Esophagus (tissue), 2 donors: ENCODE results near the gene MRAP2. TPM values are rescaled to one million over a fixed set of nuclear protein-coding genes. Genes with fewer than 3 reads are reported as not detected.

Source experiments
- H3K27ac ChIP-seq, 2 donors: one replicate each; pipeline ENCODE4 v1.5.1; 2013; ENCODE audit warnings: low read depth in 2 of 2, mild to moderate bottlenecking in 2 of 2, inconsistent platforms in 1 of 2, low read length in 1 of 2, moderate library complexity in 1 of 2
- H3K27me3 ChIP-seq, 2 donors: one replicate each; pipeline ENCODE4 v1.6.1; 2013; ENCODE audit warnings: low read length in 2 of 2, control low read depth in 1 of 2, mild to moderate bottlenecking in 1 of 2; ENCODE audit not compliant: insufficient read depth in 2 of 2, control insufficient read depth in 1 of 2
- H3K36me3 ChIP-seq, 2 donors: one replicate each; pipeline ENCODE4 v1.6.1; 2013; ENCODE audit warnings: low read length in 1 of 2; ENCODE audit not compliant: control insufficient read depth in 2 of 2, insufficient read depth in 2 of 2
- H3K4me1 ChIP-seq, 2 donors: one replicate each; pipeline ENCODE4 v1.6.1; 2013; ENCODE audit warnings: low read length in 1 of 2; ENCODE audit not compliant: control insufficient read depth in 2 of 2, insufficient read depth in 2 of 2
- H3K4me3 ChIP-seq, 2 donors: one replicate each; pipeline ENCODE4 v1.5.1; 2013; ENCODE audit warnings: low read length in 2 of 2, mild to moderate bottlenecking in 2 of 2, low read depth in 1 of 2, moderate library complexity in 1 of 2
- H3K9me3 ChIP-seq, 2 donors: one replicate each; pipeline ENCODE4 v1.6.1; 2013; ENCODE audit warnings: mild to moderate bottlenecking in 2 of 2, low read depth in 1 of 2, low read length in 1 of 2, moderate library complexity in 1 of 2; ENCODE audit not compliant: control insufficient read depth in 2 of 2, insufficient read depth in 1 of 2
- WGBS, 2 donors: extraction: QIAGEN DNeasy Blood & Tissue Kit; methylation state at CpG; one replicate each; pipeline ENCODE4 v1.1.7; 2013; 5-methylcytosine and 5-hydroxymethylcytosine counted together
- polyA plus RNA-seq, 2 donors: library from polyadenylated mRNA; stranded (reverse); fragments of 200-250 nt; gene quantifications; one replicate each; pipeline ENCODE4 v1.2.3, GENCODE V29; 2013
- donor health status: healthy with polysubstance abuse.
- donor health status: Bipolar disorder and iron deficiency.

Gene MRAP2
- polyA plus RNA-seq, 2 donors = 0.47 to 0.79 TPM

DNA sequence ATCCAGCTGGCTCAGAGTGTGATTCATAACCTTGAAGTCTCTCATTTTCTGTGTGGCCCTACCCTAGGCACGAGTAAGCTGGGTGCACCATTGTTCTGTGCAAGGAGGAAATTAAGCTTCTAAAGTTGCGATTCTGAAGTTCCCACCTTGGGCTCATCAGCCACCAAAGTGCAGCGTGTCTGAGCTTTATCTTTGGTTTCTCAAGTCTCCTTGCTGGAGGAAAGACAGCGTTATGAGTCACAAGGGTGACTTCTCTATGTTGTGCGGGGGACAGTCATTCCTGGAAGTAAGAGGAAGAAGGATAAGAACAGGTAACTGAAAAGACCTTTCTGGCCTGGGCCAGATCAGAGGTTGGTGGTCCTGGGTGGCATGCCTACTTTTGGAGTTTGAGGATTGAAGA lies 16.8 kb downstream of the MRAP2 start:
- H3K27me3 ChIP-seq = no peaks in the 10 kb centered on the region
- WGBS, 2 donors = 83 to 87% methylated on average over 5 of the region's 5 CpGs

DNA sequence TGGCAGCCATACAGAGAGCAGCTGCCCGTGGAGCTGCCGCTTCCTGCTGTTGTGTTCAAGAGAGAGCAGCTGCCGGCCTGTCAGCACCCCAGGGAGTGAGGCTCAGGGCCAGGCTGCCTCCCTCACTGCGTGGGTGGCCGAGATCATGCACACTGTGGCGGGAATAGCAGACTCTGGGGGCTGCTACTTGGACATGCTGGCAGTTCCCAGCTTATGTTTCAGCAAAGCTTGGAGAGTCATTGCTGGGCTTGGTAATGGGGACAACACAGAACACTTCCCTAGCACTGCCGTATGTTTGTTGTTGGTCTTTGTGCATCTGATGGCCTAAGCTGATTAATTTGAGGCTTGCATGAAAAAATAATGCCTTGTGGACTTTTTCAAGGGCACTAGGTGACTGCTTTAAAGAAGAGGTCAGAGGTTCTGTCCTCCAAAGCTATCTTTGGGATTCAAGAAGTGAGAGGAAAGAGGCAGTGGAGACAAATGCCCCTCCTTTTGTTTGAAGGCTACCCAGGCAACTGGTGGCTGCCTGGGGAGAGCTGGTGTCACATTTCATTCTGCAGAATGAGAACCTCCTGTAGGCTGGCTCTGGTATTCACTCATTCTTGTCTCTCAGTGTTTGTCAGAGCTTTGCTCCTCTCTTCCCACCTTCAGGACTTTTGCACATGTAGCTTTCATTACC lies 18.8 kb downstream of the MRAP2 start:
- 13 to 22% methylated on average over 7 of the region's 7 CpGs for WGBS, 2 donors
- Histone ChIP-seq H3K4me3 (no peak overlapping the region), H3K4me1 (no peaks in the 10 kb centered on the region), H3K27ac (no peak overlapping the region), H3K9me3 (no peaks in the 10 kb centered on the region), H3K36me3 (no peaks in the 10 kb centered on the region), H3K27me3 (no peaks in the 10 kb centered on the region)

More for the DNA sequence above, 16.8 kb downstream of the MRAP2 start:
- H3K9me3 ChIP-seq = no peaks in the 10 kb centered on the region
- no peak overlapping the region for H3K4me3 ChIP-seq
- no peaks in the 10 kb centered on the region for H3K4me1 ChIP-seq
- H3K36me3 ChIP-seq = no peaks in the 10 kb centered on the region
- H3K27ac ChIP-seq = no peak overlapping the region

DNA sequence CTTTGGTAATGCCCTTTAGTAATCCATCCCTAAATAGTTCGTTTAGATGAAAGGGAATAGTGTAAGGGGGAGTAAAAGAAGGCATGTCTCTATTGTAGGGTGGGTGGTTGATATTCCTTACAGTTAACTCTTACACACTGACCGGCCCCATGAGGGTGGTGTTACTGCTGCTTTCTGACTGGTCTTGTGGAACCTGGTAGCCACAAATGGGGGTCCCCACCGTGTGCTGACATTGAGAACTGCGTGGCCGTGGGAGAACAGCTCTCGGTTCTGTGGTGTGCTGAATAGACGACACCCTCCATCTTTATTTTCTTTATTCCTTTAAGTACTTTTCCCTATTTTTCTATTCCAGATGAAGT lies 19.3 kb downstream of the MRAP2 start:
- H3K4me3 ChIP-seq = no peak overlapping the region
- H3K9me3 ChIP-seq = no peaks in the 10 kb centered on the region
- H3K27ac ChIP-seq = no peak overlapping the region
- no peaks in the 10 kb centered on the region for H3K36me3 ChIP-seq
- H3K27me3 ChIP-seq = no peaks in the 10 kb centered on the region
- H3K4me1 ChIP-seq = no peaks in the 10 kb centered on the region
- WGBS, 2 donors = 75 to 83% methylated on average over 7 of the region's 7 CpGs

DNA sequence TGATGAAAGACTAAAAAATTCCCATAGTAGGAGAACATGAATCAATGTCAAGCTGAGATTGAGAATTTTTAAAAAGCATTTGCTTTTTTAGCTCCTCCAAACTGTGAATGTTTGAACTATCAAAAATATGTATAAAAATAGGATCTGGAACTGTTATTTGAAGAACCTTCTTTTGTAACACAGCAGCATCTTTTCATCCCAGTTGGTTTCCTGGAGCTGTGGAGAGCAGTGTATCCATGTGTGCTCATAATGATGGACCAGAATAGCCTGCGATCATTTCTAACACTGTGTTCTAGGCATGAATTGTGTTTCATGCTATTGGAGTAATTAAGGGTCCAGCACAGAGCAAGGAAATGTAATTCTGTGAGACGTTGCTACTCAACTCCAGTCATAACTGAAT lies 22.1 kb downstream of the MRAP2 start:
- no peaks in the 10 kb centered on the region for H3K36me3 ChIP-seq

DNA sequence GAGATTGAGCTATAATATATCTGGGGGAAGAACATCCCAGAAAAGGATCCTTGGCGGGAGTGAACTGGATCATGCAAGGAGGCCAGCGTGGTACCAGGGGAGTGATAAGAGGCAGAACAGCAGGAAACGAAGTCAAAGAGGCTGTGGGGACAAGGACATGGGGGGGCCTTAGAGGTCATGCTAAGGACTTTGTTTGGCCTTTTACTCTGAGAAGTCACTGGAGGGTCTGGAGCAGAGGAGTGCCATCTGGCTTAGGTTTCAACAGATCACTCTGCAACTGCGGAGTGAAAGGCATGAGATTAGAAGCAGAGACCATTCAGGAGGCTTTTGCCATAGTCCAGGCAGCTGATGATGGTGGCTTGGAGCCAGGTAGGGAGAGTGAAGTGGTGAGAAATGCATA lies 24.3 kb downstream of the MRAP2 start:
- WGBS, 2 donors = 83 to 87% methylated on average over 4 of the region's 4 CpGs
- H3K27ac ChIP-seq = no peak overlapping the region
- H3K36me3 ChIP-seq = no peaks in the 10 kb centered on the region
- no peak overlapping the region for H3K4me3 ChIP-seq
- no peaks in the 10 kb centered on the region for H3K4me1 ChIP-seq
- H3K27me3 ChIP-seq = no peaks in the 10 kb centered on the region
- no peaks in the 10 kb centered on the region for H3K9me3 ChIP-seq

More for the DNA sequence above, 22.1 kb downstream of the MRAP2 start:
- WGBS, 2 donors = 78 to 85% methylated on average over 2 of the region's 2 CpGs
- H3K4me1 ChIP-seq = no peaks in the 10 kb centered on the region
- H3K27me3 ChIP-seq = no peaks in the 10 kb centered on the region
- no peaks in the 10 kb centered on the region for H3K9me3 ChIP-seq
- H3K4me3 ChIP-seq = no peak overlapping the region
- H3K27ac ChIP-seq = no peak overlapping the region

DNA sequence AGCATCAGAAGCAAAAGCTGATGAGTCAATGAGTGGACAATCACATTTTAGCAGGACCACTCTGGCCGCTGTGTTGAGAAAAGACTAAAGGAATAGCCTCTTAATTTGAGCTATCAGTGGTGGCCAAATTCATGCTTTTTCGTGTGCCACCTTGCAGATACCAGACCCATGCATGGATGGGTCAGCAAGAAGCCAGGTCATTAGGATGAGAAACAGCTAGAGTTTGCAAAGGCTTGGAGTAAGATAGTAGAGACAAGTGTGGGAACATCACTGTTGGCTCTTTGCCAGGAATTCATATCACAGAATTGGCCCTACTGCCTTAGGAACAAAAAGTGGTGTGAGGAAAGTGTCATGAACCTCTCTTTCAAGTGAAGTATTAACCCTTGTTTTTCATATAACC lies 25.5 kb downstream of the MRAP2 start:
- H3K27me3 ChIP-seq = no peaks in the 10 kb centered on the region
- no peaks in the 10 kb centered on the region for H3K9me3 ChIP-seq
- H3K4me1 ChIP-seq = no peaks in the 10 kb centered on the region
- no peak overlapping the region for H3K4me3 ChIP-seq
- no peak overlapping the region for H3K27ac ChIP-seq
- WGBS, 2 donors = 89 to 94% methylated on average over 2 of the region's 2 CpGs
- no peaks in the 10 kb centered on the region for H3K36me3 ChIP-seq

DNA sequence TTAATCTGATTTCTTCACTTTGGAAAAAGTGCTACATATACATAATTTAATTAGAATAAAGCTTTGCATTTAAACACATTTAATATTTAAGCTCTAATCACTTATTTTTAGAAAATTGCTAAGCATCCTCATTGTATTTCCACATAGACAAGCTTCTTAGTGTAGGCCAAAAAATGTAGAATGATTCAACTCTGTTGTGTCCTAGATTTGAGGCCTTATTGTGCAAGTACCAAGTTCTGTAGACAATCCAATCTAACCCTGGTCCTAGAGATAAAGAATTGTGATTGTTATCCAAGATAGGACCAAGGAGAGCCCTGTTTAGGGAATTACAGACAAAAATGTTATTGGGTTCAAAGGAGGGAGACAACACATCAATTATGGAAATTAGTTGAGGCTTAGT lies 27.6 kb downstream of the MRAP2 start:
- Histone ChIP-seq H3K27me3 (no peaks in the 10 kb centered on the region), H3K36me3 (no peaks in the 10 kb centered on the region), H3K27ac (no peak overlapping the region), H3K4me3 (no peak overlapping the region), H3K4me1 (no peaks in the 10 kb centered on the region), H3K9me3 (no peaks in the 10 kb centered on the region)

DNA sequence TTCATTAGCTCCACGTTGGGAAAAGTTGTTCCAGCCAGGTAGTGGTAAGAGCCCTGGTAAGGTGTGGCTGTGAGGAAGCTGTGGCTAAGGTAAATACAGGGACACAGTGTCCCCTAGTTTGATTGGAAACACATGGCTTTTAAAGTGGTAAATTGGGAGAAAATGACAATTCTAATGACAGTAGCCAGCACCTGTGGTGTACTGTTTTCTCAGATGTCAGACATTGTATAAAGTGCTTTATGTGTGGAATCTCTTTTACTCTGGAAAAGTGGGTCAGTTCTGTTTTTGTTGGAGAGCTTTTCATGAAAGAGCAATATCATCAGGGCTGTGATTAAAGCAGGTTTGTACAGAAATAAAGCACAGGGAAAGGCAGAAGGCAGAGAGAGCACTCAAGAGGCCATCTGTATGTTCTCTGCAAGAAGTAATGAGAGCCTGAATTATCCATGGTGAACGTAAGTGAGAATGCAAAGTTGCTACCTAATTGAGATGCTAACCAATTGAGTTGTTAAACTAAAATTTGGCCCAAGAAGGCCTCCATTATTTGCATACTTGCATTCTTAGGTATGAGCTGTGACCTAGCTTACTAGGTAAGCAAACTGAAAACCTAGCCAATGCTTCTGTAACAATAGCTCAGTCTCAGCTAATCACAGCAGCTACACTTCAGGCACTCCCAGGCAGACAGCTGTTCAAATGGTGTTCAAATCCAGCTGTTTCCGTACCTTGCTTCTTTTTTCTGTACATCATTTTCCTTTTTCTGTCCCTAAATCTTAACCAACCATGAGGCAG lies 28.2 kb downstream of the MRAP2 start:
- Histone ChIP-seq H3K36me3 (no peaks in the 10 kb centered on the region), H3K9me3 (no peaks in the 10 kb centered on the region), H3K4me1 (no peaks in the 10 kb centered on the region), H3K4me3 (no peak overlapping the region), H3K27ac (no peak overlapping the region), H3K27me3 (no peaks in the 10 kb centered on the region)
- WGBS, 2 donors = 66 to 71% methylated on average over 3 of the region's 3 CpGs

DNA sequence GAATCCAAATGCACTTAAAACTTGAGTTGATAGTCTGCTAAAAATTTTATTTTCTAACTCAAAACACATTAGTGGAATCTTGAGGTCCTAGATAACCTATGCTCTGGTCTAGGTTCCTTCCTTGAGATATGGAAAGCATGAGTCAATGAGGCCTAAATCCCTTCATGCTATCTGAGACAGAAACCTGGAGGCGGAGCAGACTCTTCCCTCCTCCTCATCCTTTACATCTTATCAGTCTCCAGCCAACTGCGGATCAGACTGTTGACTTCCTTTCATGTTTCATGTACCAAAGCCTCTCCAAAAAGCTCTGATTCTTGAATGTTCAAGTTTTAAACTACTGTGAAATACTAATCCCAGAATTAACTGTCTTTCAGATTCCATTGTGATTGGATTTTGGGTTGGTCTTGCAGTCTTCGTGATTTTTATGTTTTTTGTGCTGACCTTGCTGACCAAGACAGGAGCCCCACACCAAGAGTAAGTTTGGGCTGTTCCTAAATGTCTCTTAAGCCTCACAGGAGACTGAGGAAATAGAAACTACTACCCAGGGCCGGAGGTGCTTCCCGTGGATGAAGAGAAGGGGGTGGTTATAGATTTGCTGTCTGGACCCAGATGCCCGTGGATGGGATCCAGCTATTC lies 29.1 kb downstream of the MRAP2 start:
- Histone ChIP-seq H3K4me3 (no peak overlapping the region), H3K27ac (no peak overlapping the region), H3K27me3 (no peaks in the 10 kb centered on the region), H3K36me3 (no peaks in the 10 kb centered on the region), H3K9me3 (no peaks in the 10 kb centered on the region), H3K4me1 (no peaks in the 10 kb centered on the region)
- WGBS, 2 donors = 76 to 80% methylated on average over 6 of the region's 6 CpGs
